ENCODE data around the gene BIN1. TPM values are rescaled to one million over a fixed set of nuclear protein-coding genes. Genes with fewer than 3 reads are reported as not detected.
A peak's percentile ranks its signal among the peaks of the same experiment; 100 is the strongest.

Gene BIN1
- total and polyA plus RNA-seq, 7 donors: 615 to 1,667 (median 1,331) TPM

GRCh38 chr2:127129937-127130336 is 23.0 kb upstream of the BIN1 start:
- TF ChIP-seq CTCF (IDR thresholded peaks at IDR 0.05): no peak
- Histone ChIP-seq H3K4me3 (no peak overlapping the region), H3K4me1 (no peaks in the 10 kb centered on the region), H3K9me3 (no peaks in the 10 kb centered on the region), H3K27me3 (ENCODE audit: insufficient read depth in 3 of 3, low read length in 2 of 3) (no peaks in the 10 kb centered on the region), H3K36me3 (ENCODE audit: insufficient read depth in 1 of 2, low read depth in 1 of 2) (no peaks in the 10 kb centered on the region), H3K27ac (no peak overlapping the region)
- ATAC-seq: no peak
- 33 to 64% (median 37%) methylated on average over 11 of the region's 11 CpGs for WGBS, 3 donors
- intact Hi-C loops (cut with DNase I): no loop called here
- no peak for DNase-seq

GRCh38 chr2:127128445-127128904 is 21.5 kb upstream of the BIN1 start:
- H3K9me3 ChIP-seq: no peaks in the 10 kb centered on the region
- ATAC-seq (peak in 1 of 4 donors; percentile 44), DNase-seq (no peak)

DNA sequence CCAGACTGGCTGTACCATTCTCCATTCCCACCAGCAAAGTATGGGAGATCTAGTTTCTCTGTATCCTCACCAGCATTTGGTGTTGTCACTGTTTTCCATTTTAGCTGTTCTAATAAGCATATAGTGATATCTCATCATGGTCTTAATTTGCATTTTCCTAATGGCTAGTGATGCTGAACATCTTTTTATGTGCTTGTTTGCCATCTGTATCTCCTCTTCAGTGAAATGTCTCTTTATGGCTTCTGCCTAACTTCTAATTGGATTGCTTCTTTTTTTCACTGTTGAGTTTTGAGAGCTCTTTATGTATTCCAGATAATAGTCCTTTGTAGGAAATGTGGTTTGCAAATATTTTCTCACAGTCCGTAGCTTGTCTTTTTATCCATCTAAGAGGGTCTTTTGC is 18.9 kb upstream of the BIN1 start:
- Histone ChIP-seq H3K4me3 (no peak overlapping the region), H3K9me3 (no peaks in the 10 kb centered on the region), H3K36me3 (ENCODE audit: insufficient read depth in 1 of 2, low read depth in 1 of 2) (no peaks in the 10 kb centered on the region), H3K4me1 (no peaks in the 10 kb centered on the region), H3K27me3 (ENCODE audit: insufficient read depth in 3 of 3, low read length in 2 of 3) (no peaks in the 10 kb centered on the region), H3K27ac (no peak overlapping the region)
- TF ChIP-seq CTCF (IDR thresholded peaks at IDR 0.05): no peak
- no peak for DNase-seq
- ATAC-seq: no peak
- intact Hi-C loops (cut with DNase I): no loop called here
- 96 to 100% (median 98%) methylated on average over 1 of the region's 1 CpG for WGBS, 3 donors

More at GRCh38 chr2:127128445-127128904, 21.5 kb upstream of the BIN1 start:
- Histone ChIP-seq H3K4me3 (no peak overlapping the region), H3K4me1 (no peaks in the 10 kb centered on the region), H3K27me3 (ENCODE audit: insufficient read depth in 3 of 3, low read length in 2 of 3) (no peaks in the 10 kb centered on the region), H3K27ac (no peak overlapping the region), H3K36me3 (ENCODE audit: insufficient read depth in 1 of 2, low read depth in 1 of 2) (no peaks in the 10 kb centered on the region)
- TF ChIP-seq CTCF (IDR thresholded peaks at IDR 0.05): no peak
- intact Hi-C loops (cut with DNase I): no loop called here
- WGBS, 3 donors: 55 to 59% (median 56%) methylated on average over 8 of the region's 8 CpGs

- WGBS, 3 donors: 95 to 99% (median 98%) methylated on average over 8 of the region's 8 CpGs
Measured at GRCh38 chr2:127124426-127124825, 17.5 kb upstream of the BIN1 start.

More at GRCh38 chr2:127124426-127124825, 17.5 kb upstream of the BIN1 start:
- intact Hi-C loops (cut with DNase I): no loop called here
- H3K27ac ChIP-seq: no peak overlapping the region
- ATAC-seq: no peak
- DNase-seq: no peak
- H3K4me3 ChIP-seq: no peak overlapping the region
- no peaks in the 10 kb centered on the region for H3K36me3 ChIP-seq (ENCODE audit: insufficient read depth in 1 of 2, low read depth in 1 of 2)
- TF ChIP-seq CTCF (IDR thresholded peaks at IDR 0.05): no peak
- no peaks in the 10 kb centered on the region for H3K9me3 ChIP-seq
- H3K27me3 ChIP-seq (ENCODE audit: insufficient read depth in 3 of 3, low read length in 2 of 3): no peaks in the 10 kb centered on the region
- no peaks in the 10 kb centered on the region for H3K4me1 ChIP-seq

Data from psoas muscle (tissue), 8 donors.